ENCODE data around the gene HDC.

GRCh38 chr15:50234764-50235163 is 30.8 kb downstream of the HDC start:
- no peak for TF ChIP-seq POLR2A (IDR thresholded peaks at IDR 0.05)
- TF ChIP-seq CTCF (IDR thresholded peaks at IDR 0.05 in 8 of 11, conservative IDR thresholded peaks at IDR 0.05 in 3 of 11), result no peak
